NB4 (cell line): ENCODE results near the gene CCL18.
"Not testable (repeated sequence)": the region's sequence is repeated elsewhere in the genome, so short reads cannot be mapped to it uniquely, and the experiment has no call there.

Source experiments
- POLR2A ChIP-seq: IDR thresholded peaks from 2 replicates; pipeline ENCODE4 v1.6.1; 2011; ENCODE audit warnings: mild to moderate bottlenecking; ENCODE audit not compliant: insufficient read length; ENCODE audit errors: extremely low read depth
- TF ChIP-seq, protein P1 (sequence below): IDR thresholded peaks from 2 replicates; pipeline ENCODE4 v1.6.1; 2011; ENCODE audit warnings: low read depth, low read length
- TF ChIP-seq, protein P2 (sequence below): IDR thresholded peaks from one replicate; pipeline ENCODE4 v1.5.1; 2012; ENCODE audit warnings: low read depth, low read length

DNA sequence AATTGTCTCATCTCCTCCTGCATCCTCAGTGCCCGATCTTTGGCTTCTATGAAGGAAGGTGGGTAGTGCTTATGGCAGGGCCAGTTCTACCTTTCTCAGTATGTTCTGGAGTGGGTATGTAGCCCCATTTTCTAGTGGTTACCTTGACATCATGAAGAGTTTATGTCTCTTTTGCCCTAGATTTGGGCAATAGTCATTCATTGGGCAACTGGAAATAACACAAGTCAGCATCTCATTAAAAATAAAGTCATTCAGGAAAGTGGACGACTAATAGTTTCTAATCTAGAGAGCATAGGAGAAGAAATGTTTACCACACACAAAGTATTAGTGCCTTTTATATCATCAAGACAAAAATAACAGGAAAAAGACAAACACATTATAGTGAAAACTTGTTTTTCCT, 19.6 kb downstream of the CCL18 start:
- TF ChIP-seq, protein P1, sequence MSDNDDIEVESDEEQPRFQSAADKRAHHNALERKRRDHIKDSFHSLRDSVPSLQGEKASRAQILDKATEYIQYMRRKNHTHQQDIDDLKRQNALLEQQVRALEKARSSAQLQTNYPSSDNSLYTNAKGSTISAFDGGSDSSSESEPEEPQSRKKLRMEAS: not testable (repeated sequence)
- not testable (repeated sequence) for TF ChIP-seq POLR2A
- TF ChIP-seq, protein P2, sequence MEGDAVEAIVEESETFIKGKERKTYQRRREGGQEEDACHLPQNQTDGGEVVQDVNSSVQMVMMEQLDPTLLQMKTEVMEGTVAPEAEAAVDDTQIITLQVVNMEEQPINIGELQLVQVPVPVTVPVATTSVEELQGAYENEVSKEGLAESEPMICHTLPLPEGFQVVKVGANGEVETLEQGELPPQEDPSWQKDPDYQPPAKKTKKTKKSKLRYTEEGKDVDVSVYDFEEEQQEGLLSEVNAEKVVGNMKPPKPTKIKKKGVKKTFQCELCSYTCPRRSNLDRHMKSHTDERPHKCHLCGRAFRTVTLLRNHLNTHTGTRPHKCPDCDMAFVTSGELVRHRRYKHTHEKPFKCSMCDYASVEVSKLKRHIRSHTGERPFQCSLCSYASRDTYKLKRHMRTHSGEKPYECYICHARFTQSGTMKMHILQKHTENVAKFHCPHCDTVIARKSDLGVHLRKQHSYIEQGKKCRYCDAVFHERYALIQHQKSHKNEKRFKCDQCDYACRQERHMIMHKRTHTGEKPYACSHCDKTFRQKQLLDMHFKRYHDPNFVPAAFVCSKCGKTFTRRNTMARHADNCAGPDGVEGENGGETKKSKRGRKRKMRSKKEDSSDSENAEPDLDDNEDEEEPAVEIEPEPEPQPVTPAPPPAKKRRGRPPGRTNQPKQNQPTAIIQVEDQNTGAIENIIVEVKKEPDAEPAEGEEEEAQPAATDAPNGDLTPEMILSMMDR: not testable (repeated sequence)
